Measurements from ENCODE around the gene LARGE1. TPM values are rescaled to one million over a fixed set of nuclear protein-coding genes. Genes with fewer than 3 reads are reported as not detected.

The LARGE1 gene
- total and polyA plus RNA-seq, 2 experiments from 2014 or later: 1.5 to 12.8 TPM

DNA sequence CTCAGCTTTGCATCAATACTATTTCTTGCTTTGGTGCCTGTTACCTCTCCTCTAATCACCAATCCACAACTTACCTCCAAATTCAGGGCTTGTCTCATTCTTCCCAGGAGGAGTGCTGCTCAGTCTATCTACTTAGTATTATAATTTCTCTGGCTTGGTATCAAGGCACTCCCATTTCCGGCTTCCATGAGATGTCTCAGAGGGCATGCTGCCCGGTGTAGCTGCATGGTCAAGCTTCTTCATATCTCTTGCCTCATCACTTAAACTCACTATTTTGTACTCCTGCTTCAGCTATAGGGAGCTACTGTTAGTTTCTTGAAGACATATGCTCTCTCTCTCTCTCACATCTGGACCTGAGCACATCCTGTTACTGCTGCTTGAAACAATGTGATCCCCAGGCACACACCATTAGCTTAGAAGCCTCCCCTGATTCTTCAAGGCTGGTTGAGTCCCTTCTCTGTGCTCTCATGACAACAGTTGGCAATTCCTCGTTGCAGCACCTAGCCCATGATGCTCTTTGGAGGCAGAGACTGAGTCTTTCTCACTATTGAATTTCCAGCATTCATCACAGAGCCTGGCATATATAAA is 679.3 kb downstream of the LARGE1 start:
- Histone ChIP-seq H3K27ac (no peak overlapping the region), H3K79me2 (ENCODE audit: insufficient read depth) (no peaks in the 10 kb centered on the region), H3K9me3 (ENCODE audit: low read depth) (no peaks in the 10 kb centered on the region), H3K4me3 (no peak overlapping the region), H4K20me1 (ENCODE audit: insufficient read depth) (no peaks in the 10 kb centered on the region), H3K36me3 (ENCODE audit: low read depth) (no peaks in the 10 kb centered on the region), H3K4me1 (ENCODE audit: insufficient read depth) (no peaks in the 10 kb centered on the region), H3K9ac (no peak overlapping the region), H3F3A (ENCODE audit: insufficient read depth) (no peaks in the 10 kb centered on the region), H2AFZ (no peak overlapping the region), H3K4me2 (ENCODE audit: unreplicated experiment) (no peak overlapping the region), H3K9me2 (ENCODE audit: insufficient read depth) (no peaks in the 10 kb centered on the region), H3K27me3 (replicated peaks; ENCODE audit: insufficient read depth) (no peaks in the 10 kb centered on the region)
- WGBS, 2 experiments (ENCODE audit: low coverage in 1 of 2, low lambda C conversion rate in 2 of 2, missing lambda C conversion rate in 2 of 2): 15 to 21% methylated on average over 3 of the region's 3 CpGs
- in situ Hi-C loops (cut with MboI): loop anchor here (10.0 kb wide), 1 partner anchor 56 kb away; no protein-coding TSS in a partner anchor
- TF ChIP-seq EZH2 (IDR thresholded peaks at IDR 0.05; ENCODE audit: insufficient read depth, poor library complexity, severe bottlenecking): no peak
- no peak for TF ChIP-seq EZH2phosphoT487 (IDR thresholded peaks at IDR 0.05; ENCODE audit: insufficient read depth, low read depth)
- peak; percentile 74 for DNase-seq

DNA sequence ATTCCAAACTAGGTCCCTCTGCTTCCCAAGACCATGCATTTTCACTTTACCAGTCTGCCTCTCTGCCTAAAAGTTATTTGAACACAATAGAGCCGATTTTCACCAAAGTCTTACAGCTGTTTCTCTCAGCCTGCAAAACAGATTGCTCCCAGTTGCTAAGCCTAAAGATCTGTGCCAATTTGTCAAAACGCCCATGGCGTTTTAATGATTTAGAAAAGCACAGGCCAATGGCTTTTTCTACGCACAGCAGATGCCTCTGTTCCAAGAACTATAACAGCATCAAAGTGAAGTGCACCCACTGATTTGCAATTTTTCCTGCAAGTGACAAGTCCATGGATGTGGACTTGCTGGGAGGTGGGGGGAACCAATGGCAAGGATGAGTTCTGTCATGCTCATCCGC is 688.2 kb downstream of the LARGE1 start:
- Histone ChIP-seq H3K9me3 (ENCODE audit: low read depth) (peaks cover 3% of the 10 kb centered on the region), H3K4me3 (no peak overlapping the region), H3K36me3 (ENCODE audit: low read depth) (no peaks in the 10 kb centered on the region), H2AFZ (no peak overlapping the region), H3K27ac (no peak overlapping the region), H3K4me1 (ENCODE audit: insufficient read depth) (no peaks in the 10 kb centered on the region), H4K20me1 (ENCODE audit: insufficient read depth) (no peaks in the 10 kb centered on the region), H3K4me2 (ENCODE audit: unreplicated experiment) (no peak overlapping the region), H3K9me2 (ENCODE audit: insufficient read depth) (no peaks in the 10 kb centered on the region), H3K9ac (no peak overlapping the region), H3K79me2 (ENCODE audit: insufficient read depth) (no peaks in the 10 kb centered on the region), H3F3A (ENCODE audit: insufficient read depth) (no peaks in the 10 kb centered on the region), H3K27me3 (replicated peaks; ENCODE audit: insufficient read depth) (no peaks in the 10 kb centered on the region)
- in situ Hi-C loops (cut with MboI): no loop called here
- 35 to 40% methylated on average over 5 of the region's 5 CpGs for WGBS, 2 experiments (ENCODE audit: low coverage in 1 of 2, low lambda C conversion rate in 2 of 2, missing lambda C conversion rate in 2 of 2)
- no peak for TF ChIP-seq EZH2 (IDR thresholded peaks at IDR 0.05; ENCODE audit: insufficient read depth, poor library complexity, severe bottlenecking)
- no peak for TF ChIP-seq EZH2phosphoT487 (IDR thresholded peaks at IDR 0.05; ENCODE audit: insufficient read depth, low read depth)
- no peak for DNase-seq

DNA sequence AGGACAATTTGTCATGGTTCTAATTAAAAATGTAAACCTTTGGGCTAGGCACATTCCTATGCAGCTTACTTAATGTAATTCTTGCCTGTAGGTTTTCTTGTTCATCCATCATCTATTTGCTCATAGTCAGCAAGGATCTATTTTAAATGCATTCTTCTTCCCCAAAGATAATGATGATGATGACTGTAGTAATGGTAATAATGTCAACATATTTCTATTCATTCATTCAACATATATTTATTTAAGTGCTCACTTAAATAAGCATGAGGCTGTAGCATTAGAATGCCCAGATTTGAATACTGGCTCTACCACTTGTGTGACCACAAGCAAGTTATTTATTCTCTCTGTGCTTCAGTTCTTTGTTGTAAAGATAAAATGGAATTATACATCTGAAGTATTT is 692.5 kb downstream of the LARGE1 start:
- peaks cover 3% of the 10 kb centered on the region for H3K9me3 ChIP-seq (ENCODE audit: low read depth)
- no peak overlapping the region for H3K4me2 ChIP-seq (ENCODE audit: unreplicated experiment)
- H3K9ac ChIP-seq: no peak overlapping the region
- H3K4me3 ChIP-seq: no peak overlapping the region
- no peak for TF ChIP-seq EZH2phosphoT487 (IDR thresholded peaks at IDR 0.05; ENCODE audit: insufficient read depth, low read depth)
- no peak for TF ChIP-seq EZH2 (IDR thresholded peaks at IDR 0.05; ENCODE audit: insufficient read depth, poor library complexity, severe bottlenecking)
- DNase-seq: no peak
- H3K9me2 ChIP-seq (ENCODE audit: insufficient read depth): no peaks in the 10 kb centered on the region
- no peaks in the 10 kb centered on the region for H3K27me3 ChIP-seq (replicated peaks; ENCODE audit: insufficient read depth)
- in situ Hi-C loops (cut with MboI): no loop called here
- no peaks in the 10 kb centered on the region for H3K4me1 ChIP-seq (ENCODE audit: insufficient read depth)
- H2AFZ ChIP-seq: no peak overlapping the region
- H4K20me1 ChIP-seq (ENCODE audit: insufficient read depth): no peaks in the 10 kb centered on the region
- no peaks in the 10 kb centered on the region for H3F3A ChIP-seq (ENCODE audit: insufficient read depth)
- no peaks in the 10 kb centered on the region for H3K79me2 ChIP-seq (ENCODE audit: insufficient read depth)
- no peaks in the 10 kb centered on the region for H3K36me3 ChIP-seq (ENCODE audit: low read depth)
- H3K27ac ChIP-seq: no peak overlapping the region

- H4K20me1 ChIP-seq (ENCODE audit: insufficient read depth): no peaks in the 10 kb centered on the region
- no peak overlapping the region for H3K4me3 ChIP-seq
- H2AFZ ChIP-seq: no peak overlapping the region
- no peak for DNase-seq
- peaks cover 3% of the 10 kb centered on the region for H3K9me3 ChIP-seq (ENCODE audit: low read depth)
- TF ChIP-seq EZH2phosphoT487 (IDR thresholded peaks at IDR 0.05; ENCODE audit: insufficient read depth, low read depth) (no peak), EZH2 (IDR thresholded peaks at IDR 0.05; ENCODE audit: insufficient read depth, poor library complexity, severe bottlenecking) (no peak)
- H3F3A ChIP-seq (ENCODE audit: insufficient read depth): peaks cover 10% of the 10 kb centered on the region; the same call in 1 of the 2 replicates
- H3K4me2 ChIP-seq (ENCODE audit: unreplicated experiment): no peak overlapping the region
- WGBS, 2 experiments (ENCODE audit: low coverage in 1 of 2, low lambda C conversion rate in 2 of 2, missing lambda C conversion rate in 2 of 2): 61 to 71% methylated on average over 4 of the region's 4 CpGs
- no peaks in the 10 kb centered on the region for H3K79me2 ChIP-seq (ENCODE audit: insufficient read depth)
- no peak overlapping the region for H3K9ac ChIP-seq
- peaks cover 18% of the 10 kb centered on the region for H3K4me1 ChIP-seq (ENCODE audit: insufficient read depth)
- H3K27ac ChIP-seq: no peak overlapping the region
- in situ Hi-C loops (cut with MboI): no loop called here
- no peaks in the 10 kb centered on the region for H3K27me3 ChIP-seq (replicated peaks; ENCODE audit: insufficient read depth)
- no peaks in the 10 kb centered on the region for H3K9me2 ChIP-seq (ENCODE audit: insufficient read depth)
- no peaks in the 10 kb centered on the region for H3K36me3 ChIP-seq (ENCODE audit: low read depth)
Measured at GRCh38 chr22:33224841-33225240, 695.4 kb downstream of the LARGE1 start.

Small RNAs within 50 kb of the gene (microRNA-seq; reads per million reads assigned to microRNA genes)
- gene MIR4764 (ENCODE audit: borderline number of aligned reads): not detected

Small RNAs within 50 kb of the gene (small RNA-seq; reads per million reads assigned to genes)
- gene MIR4764 (ENCODE audit: low read depth, low replicate concordance): not detected
- not detected for gene SNORA50B (ENCODE audit: low read depth, low replicate concordance)

Measured in GM23248 (cell line).